Loucy (cell line): ENCODE data around the gene MPP4.

Experiments
- H2AFZ ChIP-seq: fragments of 200-600 bp; sonication (generic); 2 replicates; pipeline ENCODE4 v1.6.0; 2016; ENCODE audit warnings: antibody characterized with exemption, mild to moderate bottlenecking, low read length, moderate library complexity
- H3F3A ChIP-seq: fragments of 200-600 bp; 2 replicates; pipeline ENCODE4 v1.6.0; 2016; ENCODE audit warnings: antibody characterized with exemption, low read depth, mild to moderate bottlenecking
- H3K27me3 ChIP-seq: fragments of 200-600 bp; sonication (generic); 2 replicates; pipeline ENCODE4 v1.6.1; 2014; ENCODE audit warnings: low read length, mild to moderate bottlenecking; ENCODE audit not compliant: insufficient read depth, poor library complexity, severe bottlenecking
- H3K36me3 ChIP-seq: fragments of 200-600 bp; sonication (generic); 2 replicates; pipeline ENCODE4 v1.6.1; 2016; ENCODE audit warnings: low read length; ENCODE audit not compliant: insufficient read depth
- H3K4me1 ChIP-seq: fragments of 200-600 bp; sonication (generic); 2 replicates; pipeline ENCODE4 v1.5.1; 2014; ENCODE audit warnings: low read length, mild to moderate bottlenecking; ENCODE audit not compliant: insufficient read depth, poor library complexity, severe bottlenecking
- H3K4me2 ChIP-seq: fragments of 200-600 bp; sonication (generic); 2 replicates; pipeline ENCODE4 v1.6.0; 2014; ENCODE audit warnings: antibody characterized with exemption, low read length, low read depth, mild to moderate bottlenecking; ENCODE audit not compliant: poor library complexity, severe bottlenecking
- H3K4me3 ChIP-seq: fragments of 200-600 bp; sonication (generic); 2 replicates; pipeline ENCODE4 v1.5.1; 2014; ENCODE audit warnings: low read length, mild to moderate bottlenecking, mixed read lengths; ENCODE audit not compliant: poor library complexity, severe bottlenecking
- H3K79me2 ChIP-seq: fragments of 200-600 bp; sonication (generic); 2 replicates; pipeline ENCODE4 v1.6.1; 2014; ENCODE audit warnings: low read length; ENCODE audit not compliant: insufficient read depth
- H3K9ac ChIP-seq: fragments of 200-600 bp; sonication (generic); 2 replicates; pipeline ENCODE4 v1.6.0; 2014; ENCODE audit warnings: mild to moderate bottlenecking, low read depth, low read length, moderate library complexity; ENCODE audit not compliant: poor library complexity, severe bottlenecking
- H3K9me2 ChIP-seq: fragments of 200-600 bp; sonication (generic); replicated peaks from 2 replicates; pipeline ENCODE4 v1.6.1; 2016; ENCODE audit warnings: low read depth, low read length, mixed read lengths
- H3K9me3 ChIP-seq: fragments of 200-600 bp; sonication (generic); 2 replicates; pipeline ENCODE4 v1.6.1; 2014; ENCODE audit warnings: mild to moderate bottlenecking, antibody characterized with exemption, low read length, low read depth; ENCODE audit not compliant: insufficient read depth
- H4K20me1 ChIP-seq: fragments of 200-600 bp; sonication (generic); 2 replicates; pipeline ENCODE4 v1.6.0; 2014; ENCODE audit warnings: antibody characterized with exemption, low read length, mild to moderate bottlenecking; ENCODE audit not compliant: insufficient read depth, poor library complexity, severe bottlenecking
- EZH2phosphoT487 ChIP-seq: fragments of 200-600 bp; IDR thresholded peaks from 2 replicates; pipeline ENCODE4 v1.6.1; 2018; ENCODE audit warnings: antibody characterized with exemption, mild to moderate bottlenecking, moderate library complexity, borderline replicate concordance
- TF ChIP-seq, protein P1 (sequence below): fragments of 200-600 bp; sonication (generic); conservative IDR thresholded peaks from 2 replicates; pipeline ENCODE4 v1.5.1; 2014; ENCODE audit warnings: mild to moderate bottlenecking, antibody characterized with exemption, low read length

Gene MPP4

DNA sequence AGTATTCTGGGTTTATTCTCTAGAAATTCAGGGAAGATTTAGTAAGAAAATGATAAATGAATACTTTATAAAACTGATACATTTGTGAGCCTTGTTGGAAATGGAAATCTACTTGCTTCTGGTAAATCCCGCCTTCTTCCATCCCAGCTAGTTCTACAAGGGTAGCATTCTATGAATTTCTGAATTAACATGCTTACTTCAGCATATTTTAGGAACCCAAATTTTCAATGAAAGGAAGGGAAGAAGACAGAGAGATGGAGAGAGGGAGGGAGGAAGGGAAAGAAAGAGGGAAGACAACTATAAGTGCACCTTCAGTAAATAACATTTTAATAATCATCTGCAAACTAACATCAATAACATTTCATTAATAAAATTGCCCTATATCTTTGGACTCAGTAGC, 28.6 kb downstream of the MPP4 start:
- H3F3A ChIP-seq = no peaks in the 10 kb centered on the region
- H3K36me3 ChIP-seq = no peaks in the 10 kb centered on the region
- H3K9me3 ChIP-seq = no peaks in the 10 kb centered on the region
- H3K9ac ChIP-seq = no peak overlapping the region
- no peaks in the 10 kb centered on the region for H3K27me3 ChIP-seq
- H3K4me2 ChIP-seq = no peak overlapping the region
- no peaks in the 10 kb centered on the region for H3K4me1 ChIP-seq
- no peaks in the 10 kb centered on the region for H4K20me1 ChIP-seq
- no peak overlapping the region for H3K4me3 ChIP-seq
- no peaks in the 10 kb centered on the region for H3K79me2 ChIP-seq
- no peak for TF ChIP-seq EZH2phosphoT487
- TF ChIP-seq, protein P1, sequence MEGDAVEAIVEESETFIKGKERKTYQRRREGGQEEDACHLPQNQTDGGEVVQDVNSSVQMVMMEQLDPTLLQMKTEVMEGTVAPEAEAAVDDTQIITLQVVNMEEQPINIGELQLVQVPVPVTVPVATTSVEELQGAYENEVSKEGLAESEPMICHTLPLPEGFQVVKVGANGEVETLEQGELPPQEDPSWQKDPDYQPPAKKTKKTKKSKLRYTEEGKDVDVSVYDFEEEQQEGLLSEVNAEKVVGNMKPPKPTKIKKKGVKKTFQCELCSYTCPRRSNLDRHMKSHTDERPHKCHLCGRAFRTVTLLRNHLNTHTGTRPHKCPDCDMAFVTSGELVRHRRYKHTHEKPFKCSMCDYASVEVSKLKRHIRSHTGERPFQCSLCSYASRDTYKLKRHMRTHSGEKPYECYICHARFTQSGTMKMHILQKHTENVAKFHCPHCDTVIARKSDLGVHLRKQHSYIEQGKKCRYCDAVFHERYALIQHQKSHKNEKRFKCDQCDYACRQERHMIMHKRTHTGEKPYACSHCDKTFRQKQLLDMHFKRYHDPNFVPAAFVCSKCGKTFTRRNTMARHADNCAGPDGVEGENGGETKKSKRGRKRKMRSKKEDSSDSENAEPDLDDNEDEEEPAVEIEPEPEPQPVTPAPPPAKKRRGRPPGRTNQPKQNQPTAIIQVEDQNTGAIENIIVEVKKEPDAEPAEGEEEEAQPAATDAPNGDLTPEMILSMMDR = no peak
- H2AFZ ChIP-seq = no peak overlapping the region
- H3K9me2 ChIP-seq = no peaks in the 10 kb centered on the region

DNA sequence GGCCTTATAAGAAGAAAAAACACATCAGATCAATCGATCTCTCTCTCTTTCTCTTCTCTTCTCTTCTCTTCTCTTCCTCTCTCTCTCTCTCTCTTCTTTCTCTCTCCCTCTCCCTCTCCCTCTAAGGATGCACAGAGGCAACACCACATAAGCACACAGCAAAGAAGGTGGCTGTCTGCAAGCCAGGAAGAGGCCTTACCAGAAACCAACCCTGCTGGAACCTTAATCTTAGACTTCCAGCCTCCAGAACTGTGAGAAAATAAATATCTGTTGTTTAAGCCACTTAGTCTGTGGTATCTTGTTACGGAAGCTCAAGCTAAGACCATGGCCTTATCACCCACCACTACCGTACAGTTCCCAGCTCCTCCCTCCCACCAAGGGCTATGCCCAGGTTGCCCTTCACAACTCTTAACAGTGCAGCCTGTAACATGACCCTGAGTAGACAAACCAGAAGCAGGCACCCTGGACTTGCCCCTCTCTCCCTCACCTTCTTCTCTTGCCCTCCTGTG, 30.0 kb downstream of the MPP4 start:
- no peak overlapping the region for H3K4me2 ChIP-seq
- H4K20me1 ChIP-seq = no peaks in the 10 kb centered on the region
- no peaks in the 10 kb centered on the region for H3K9me2 ChIP-seq
- no peaks in the 10 kb centered on the region for H3K79me2 ChIP-seq
- H3K36me3 ChIP-seq = no peaks in the 10 kb centered on the region
- TF ChIP-seq, protein P1 = no peak
- TF ChIP-seq EZH2phosphoT487 = no peak
- H3F3A ChIP-seq = no peaks in the 10 kb centered on the region
- H3K4me3 ChIP-seq = no peak overlapping the region
- H3K9ac ChIP-seq = no peak overlapping the region
- H3K27me3 ChIP-seq = no peaks in the 10 kb centered on the region
- no peaks in the 10 kb centered on the region for H3K9me3 ChIP-seq
- no peaks in the 10 kb centered on the region for H3K4me1 ChIP-seq
- no peak overlapping the region; the same call in 1 of the 2 replicates for H2AFZ ChIP-seq

DNA sequence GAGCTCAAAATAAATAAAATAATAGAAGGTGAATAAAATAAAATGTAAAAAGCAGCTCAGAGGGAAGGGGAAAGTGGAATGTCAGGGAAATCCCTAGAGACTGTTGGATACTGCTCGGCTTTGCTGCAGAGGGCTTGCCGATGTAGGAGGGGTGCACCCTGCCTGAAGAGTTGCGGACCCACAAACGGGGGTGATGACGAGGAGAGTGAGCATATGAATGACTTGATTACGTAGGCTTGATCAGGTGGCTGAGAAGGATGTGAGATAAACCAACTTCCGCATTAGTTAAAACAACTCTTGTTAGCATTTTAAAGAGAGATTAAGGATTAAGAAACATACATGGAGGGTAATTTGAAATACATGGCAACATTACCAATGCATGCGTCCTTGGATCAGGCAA, 34.1 kb downstream of the MPP4 start:
- H3K4me2 ChIP-seq = no peak overlapping the region
- no peak overlapping the region for H3K4me3 ChIP-seq
- H3K9ac ChIP-seq = no peak overlapping the region
- TF ChIP-seq EZH2phosphoT487 = no peak
- TF ChIP-seq, protein P1 = no peak
- H3K4me1 ChIP-seq = no peaks in the 10 kb centered on the region
- no peaks in the 10 kb centered on the region for H4K20me1 ChIP-seq
- H3K9me2 ChIP-seq = no peaks in the 10 kb centered on the region
- no peak overlapping the region for H2AFZ ChIP-seq
- H3K79me2 ChIP-seq = no peaks in the 10 kb centered on the region
- H3F3A ChIP-seq = no peaks in the 10 kb centered on the region
- no peaks in the 10 kb centered on the region for H3K27me3 ChIP-seq
- no peaks in the 10 kb centered on the region for H3K36me3 ChIP-seq
- H3K9me3 ChIP-seq = no peaks in the 10 kb centered on the region
